ELF-1 (cell line): ENCODE results near the gene USP49.
"Not testable (repeated sequence)": the region's sequence is repeated elsewhere in the genome, so short reads cannot be mapped to it uniquely, and the experiment has no call there.

Experiments
- DNase-seq: peaks from one replicate; pipeline ENCODE4 v3.0.0-alpha.2; 2016; ENCODE audit warnings: low read depth, low spot score

Gene USP49

DNA sequence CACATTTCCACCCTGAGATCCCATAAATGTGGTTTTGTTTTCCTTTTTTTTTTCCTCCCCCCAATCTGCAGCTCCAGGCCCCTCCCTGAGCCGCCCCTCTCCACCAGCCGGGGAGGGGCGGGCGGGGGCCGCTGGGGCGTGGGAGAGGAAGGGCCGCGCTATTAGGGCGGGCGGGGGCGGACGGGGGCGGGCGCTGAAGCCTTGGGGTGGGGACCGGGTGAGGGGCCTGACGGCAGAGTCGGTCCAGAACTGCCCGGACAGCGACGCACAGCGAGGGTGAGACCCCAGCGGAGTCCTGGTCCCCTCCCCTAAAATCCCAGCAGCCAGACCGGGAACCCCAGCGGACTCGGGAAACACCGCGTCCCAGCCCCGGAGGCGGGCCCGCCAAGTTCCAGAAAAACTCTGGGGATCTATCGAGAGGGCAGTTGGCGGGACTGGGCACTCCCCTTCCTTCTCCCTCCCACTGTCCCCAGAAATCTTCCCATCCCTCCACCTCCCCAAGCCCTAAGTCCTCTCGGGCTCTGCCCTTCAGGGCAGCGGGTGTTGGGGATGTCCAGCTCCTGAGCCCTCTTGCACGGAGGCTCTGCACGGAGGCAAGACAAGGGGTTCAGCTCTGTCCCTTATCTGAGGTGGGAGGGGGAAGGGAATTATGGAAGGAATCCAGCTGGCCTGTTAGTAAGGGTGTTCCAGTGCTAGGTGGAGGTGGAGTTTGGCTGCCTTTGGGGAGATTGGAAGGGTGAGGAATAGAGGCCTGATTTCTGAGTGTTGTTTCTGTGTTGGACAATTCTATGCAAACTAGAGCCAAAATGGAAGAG is 114.4 kb downstream of the USP49 start, which contains the start of gene PRICKLE4:
TSS of gene PRICKLE4 (plus strand) at position 232 of the 815 bp plus-strand sequence. CDS start 2,692 bp downstream, outside the sequence.
- no peak for DNase-seq

DNA sequence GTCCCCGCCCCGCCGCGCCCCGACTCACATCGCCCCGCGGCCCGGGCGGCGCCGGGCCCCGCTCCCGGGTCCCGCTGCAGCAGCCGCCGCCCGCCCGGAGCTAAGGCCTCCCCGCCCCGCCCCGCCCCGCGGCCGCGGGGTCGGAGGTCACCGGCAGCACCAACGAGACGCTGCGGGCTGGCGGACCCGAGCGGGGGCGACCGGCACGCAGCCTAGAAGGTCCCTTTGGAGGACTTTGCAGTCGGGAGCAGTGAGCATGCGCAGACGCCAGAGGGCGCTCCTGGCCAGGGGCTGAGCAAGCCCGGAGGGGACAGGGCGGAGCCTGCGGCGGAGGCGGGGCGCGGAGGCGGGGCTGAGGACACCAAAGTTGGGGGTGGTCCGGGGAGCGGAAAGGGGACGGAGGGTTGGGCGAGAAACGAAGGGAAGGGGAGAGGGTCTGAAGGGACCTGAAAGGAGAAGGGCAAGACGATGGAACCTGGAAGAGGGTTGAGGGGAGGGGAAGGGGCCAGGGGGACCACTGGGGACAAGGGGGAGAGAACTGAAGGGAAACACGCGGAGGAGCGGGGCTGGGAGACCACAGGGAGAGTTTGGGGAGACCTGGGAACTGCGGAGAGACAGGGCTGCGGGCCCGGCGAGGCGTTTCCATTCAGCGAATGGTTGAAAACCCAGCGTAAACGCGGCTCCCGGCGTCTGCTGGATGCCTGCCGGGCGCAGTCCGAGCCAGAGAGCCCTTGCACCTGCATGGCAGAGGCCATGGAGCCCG is 115.2 kb downstream of the USP49 start, which contains the start of gene FRS3:
TSS of gene FRS3 (minus strand) at position 113 of the 763 bp plus-strand sequence. CDS start 2,913 bp downstream, outside the sequence.
- DNase-seq: peak; percentile 96

DNA sequence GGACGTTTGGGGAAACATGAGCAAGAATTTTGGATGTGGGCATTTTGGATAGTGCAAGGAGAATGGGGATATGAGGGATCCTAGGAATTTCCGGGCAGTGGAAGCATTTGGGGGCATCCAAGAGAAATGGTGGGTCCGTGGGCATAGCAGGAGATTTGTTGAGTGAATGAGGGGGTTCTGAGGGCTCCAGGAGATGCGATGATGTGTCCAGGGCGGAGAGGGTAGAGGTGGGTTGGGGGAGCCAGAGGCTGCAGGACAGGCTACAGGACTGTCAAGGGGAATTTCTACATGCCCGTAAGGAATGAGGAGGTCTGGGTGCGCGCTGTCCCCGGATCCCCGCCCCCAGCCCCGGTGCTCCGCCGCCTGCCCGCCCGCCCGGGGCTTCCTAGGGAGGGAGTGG is 115.8 kb downstream of the USP49 start:
- no peak for DNase-seq

DNA sequence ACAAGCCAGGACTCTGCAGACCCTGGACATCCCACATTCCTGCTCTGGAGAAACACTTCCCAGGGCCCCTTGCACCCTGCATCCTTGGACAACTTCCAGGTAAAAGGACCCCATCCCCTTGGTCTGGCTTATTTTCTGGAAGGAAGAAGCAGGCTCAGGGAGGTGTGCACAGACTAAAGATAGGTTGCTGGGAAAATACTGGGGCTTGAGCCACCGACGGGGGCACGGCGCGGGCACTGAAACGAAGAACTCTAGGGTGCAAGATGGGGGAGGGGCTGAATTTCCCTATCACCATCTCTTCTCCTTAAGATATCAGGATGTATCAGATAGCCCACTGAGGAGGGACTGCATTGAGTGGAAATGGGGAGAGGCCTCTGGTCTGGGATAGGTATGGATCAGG is 116.3 kb downstream of the USP49 start:
- DNase-seq: no peak

DNA sequence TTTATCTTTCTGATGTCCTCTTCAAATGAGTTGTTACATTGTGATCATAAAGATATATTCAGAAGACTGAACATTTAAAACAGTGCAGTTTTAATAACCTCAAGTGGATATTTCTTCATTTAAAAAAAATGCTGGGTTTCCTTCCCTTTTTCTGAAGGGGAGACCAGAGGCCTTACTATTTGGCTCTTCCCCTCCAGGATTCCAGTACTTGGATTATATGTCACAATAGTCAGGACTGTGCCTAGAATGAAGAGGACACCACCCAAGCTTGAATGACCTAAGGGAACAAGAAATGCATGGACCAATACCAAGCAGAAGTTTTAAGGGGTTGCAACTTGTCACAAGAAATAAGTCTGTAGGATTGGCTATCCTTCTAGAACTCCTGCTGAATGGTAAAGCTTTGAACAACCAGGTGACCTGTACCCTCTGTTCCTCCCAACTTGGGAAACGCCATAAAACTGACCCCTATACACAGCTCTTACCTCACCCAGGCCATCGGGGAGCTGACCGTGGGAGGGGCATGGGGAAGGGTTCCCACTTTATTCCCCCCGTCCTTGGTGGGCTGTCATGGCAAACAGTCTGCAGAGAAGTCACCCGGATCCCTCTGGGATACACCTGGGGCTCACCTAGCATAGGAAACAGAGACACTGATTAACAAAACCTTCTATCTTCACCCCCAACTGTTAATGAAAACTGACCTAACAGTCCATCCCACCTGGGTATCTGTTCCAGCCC is 117.5 kb downstream of the USP49 start:
- no peak for DNase-seq

DNA sequence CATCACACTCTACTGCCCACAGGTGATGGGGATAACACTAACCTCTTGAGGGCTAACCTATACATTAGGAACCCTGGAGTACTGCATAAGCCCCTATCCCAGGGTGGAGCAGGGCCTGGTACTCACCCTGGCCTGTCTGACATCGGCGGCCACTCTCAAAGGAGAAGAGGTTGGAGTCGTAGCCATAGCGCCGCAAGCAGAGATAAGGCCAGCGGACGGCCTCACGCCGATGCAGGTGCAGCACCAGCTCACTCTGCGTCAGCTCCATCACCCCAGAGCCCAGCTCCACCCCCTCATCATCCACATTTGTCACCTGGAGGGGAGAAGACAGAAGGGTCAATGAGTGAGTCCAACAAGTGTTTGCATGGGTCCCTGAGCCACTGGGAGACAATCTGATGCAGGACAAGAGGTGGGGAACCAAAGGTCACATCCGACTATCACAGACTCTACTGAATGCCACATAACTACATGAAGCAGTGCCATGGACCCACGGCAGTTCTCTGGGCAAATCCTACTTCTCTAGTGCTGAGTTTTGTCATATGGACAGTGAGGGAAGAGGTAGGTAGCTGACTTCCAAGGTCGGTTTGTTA is 119.8 kb downstream of the USP49 start:
- DNase-seq: no peak

DNA sequence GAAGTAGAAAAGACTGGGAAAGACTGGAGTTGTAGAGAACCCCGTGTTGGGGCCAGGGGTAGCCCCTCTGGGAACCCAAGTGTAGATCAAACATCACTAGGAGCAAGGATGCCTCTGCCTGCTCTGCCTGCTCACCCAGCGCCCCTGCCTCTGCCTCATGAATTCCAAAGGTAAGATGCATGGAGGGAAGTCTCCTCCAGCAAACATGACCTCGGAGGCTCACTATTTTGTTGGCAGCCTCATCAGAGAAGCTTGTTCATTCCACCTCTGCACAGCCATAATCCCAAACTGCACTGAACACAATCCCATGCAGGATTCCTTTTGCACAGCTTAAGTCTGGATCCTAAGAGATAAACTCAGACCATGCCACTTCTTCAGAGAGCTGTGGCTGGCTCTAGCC is 120.3 kb downstream of the USP49 start:
- no peak for DNase-seq

DNA sequence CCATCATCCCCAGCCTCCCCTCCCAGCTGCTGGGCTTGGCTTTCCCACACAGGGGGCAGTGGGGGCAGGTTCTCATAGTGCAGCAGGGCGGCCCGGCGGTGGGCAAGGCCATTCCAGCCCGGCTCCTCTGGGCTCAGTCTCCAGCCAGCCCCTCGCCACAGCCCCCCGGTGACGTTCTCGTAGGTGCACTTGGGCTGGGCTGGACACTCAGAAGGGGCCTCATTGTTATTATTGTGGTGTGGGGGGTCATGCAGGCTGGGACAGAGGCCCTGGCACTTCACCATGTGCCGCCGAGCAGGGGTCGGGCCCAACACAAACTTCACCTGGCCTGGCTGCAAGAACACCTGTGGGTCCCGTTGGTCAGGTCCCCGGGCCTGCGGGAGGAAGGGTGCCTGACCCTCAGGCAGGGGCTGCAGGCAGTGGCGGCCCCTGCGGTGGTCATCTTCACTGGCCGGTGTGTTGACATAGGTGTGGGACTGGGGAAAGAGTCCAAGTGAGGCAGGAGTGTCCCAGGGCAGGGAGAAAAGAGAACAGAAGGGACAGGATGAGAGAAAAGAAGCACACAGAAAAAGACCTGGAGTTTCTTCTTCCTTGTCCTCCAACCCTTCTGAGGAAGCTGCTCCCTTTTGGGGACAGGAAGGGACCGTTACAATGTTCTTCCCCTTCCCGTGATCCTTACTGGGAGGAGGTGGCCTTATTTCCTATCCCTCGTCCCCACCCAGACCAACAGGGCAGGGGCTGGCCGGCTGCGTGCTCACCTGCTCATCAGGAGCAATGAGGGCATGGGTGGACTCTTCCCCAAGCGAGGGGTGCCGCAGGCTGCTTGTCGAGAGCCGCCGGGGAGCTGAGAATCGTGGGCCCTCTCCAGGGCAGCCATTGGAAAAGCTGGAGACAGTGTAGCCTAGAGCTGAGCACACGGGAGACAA is 123.9 kb downstream of the USP49 start:
- no peak for DNase-seq

DNA sequence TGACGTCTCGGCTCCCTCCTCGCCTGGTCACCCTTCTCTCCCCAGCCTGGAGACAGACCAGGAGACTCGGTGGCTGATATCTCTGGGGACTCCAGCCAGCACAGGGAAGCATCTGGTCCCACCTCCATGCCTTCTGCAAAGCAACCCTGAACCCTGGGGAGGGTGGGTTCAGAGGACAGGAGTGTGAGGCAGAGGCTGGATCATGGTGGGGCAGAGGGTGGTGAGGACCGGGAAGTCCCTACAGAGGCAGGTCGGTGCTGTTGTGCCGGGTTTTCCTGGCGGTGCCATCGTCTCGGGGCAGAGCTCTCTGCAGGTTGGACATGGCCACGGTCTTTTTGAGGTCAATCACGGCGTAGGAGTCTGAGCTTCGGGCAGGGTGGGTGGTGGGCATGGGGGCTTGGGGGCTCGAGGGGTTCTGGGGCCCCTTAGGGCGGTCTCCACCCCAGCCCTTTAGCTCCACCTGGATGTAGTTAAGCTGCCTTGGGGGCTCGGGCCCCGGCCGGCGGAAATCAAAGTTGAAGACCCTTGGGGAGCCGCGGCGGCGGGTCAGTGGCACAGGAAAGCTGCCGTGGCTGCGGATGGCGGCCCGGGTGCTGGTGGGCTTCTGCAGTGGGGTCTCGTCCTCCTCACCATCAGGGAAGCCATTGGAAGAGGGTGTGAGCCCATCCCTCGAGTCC is 124.7 kb downstream of the USP49 start:
- no peak for DNase-seq

DNA sequence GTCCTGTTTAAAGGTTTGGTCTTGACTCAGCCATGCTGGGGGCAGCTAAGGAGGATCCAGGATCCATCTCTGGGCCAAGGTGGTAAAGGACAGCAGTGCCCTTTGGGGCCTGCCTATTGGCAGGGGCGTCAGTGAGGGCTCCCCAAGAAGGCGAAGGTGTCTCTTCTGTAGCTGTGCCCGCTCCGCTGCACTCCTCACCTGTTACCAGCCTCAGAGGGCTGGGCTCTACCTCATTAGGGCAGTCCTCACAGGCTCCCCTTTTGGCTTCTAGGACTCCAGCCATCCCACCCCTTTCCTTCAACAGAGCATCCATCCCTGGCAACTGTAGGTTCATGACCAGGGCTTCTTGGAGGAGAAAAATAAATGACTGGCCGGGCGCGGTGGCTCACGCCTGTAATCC is 125.8 kb downstream of the USP49 start:
- no peak for DNase-seq

DNA sequence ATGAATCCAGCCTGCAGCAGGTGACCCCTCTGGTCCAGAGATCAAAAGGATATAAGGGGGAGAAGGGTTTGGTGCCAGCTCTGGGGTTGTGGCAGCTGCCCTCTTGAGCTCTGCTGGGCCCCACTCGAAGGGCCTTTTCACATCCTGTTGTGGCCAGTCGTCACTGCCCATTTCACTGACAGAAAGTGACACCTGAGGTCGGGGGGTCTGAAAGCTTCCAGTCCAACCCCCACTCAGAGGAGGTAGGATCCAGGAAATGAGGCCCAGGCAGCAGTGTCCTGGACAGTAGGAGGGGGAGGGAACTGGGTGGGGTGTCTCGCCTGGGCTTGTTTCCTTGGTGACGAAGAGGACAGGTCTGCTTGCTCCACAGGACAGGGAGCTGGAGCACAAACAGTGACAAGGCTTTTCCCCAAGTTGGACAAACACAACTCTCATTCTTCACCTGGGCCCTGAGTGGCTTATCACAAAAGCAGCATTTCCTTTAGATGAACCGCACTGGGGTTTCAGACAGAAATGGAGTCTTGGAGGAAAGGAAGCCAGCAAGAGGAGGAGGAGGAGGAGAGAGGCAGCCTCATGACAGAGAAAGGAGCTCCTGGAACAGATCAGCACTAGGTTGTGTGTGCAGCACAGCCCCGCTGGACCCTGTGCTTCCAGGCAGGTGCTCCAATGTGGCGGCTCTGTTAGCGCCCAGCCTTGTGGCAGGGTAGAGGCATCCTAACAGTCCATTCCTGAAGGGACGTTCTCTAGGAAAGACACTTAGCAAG is 126.4 kb downstream of the USP49 start:
- peak; percentile 47 for DNase-seq

DNA sequence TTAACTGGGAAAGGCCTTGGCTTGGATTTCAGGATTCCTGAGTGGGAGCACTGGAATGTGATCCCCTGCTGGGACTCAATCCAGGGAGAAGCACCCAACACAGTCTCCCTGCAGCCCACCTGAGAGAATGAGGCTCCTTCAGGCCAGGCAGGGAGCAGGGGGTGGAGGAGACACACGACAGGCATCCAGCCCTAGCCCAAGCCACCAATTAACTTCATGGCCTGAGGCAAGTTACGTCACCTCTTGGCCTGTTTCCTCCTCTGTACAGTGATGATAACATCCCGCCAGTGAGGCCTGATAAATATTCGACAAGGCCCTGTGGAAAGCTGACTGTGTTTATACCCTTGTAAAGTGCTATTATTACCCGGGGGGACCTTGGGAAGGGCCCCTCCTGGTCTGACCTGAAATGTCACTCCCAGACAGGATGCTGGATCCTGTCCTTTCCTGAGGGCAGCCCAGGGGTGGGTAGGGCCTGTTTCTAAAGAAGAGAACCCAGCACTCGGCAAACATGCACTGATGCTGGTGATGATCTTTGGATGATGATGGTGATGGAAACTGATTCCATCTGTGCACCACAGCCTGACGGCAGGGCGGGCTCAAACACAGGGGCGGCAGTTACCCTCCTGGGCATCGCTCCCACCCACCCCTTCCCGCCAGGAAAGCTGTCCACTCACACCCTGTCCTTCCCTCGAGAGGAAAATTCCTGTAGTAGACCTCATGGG is 127.9 kb downstream of the USP49 start:
- DNase-seq: peak; percentile 97

DNA sequence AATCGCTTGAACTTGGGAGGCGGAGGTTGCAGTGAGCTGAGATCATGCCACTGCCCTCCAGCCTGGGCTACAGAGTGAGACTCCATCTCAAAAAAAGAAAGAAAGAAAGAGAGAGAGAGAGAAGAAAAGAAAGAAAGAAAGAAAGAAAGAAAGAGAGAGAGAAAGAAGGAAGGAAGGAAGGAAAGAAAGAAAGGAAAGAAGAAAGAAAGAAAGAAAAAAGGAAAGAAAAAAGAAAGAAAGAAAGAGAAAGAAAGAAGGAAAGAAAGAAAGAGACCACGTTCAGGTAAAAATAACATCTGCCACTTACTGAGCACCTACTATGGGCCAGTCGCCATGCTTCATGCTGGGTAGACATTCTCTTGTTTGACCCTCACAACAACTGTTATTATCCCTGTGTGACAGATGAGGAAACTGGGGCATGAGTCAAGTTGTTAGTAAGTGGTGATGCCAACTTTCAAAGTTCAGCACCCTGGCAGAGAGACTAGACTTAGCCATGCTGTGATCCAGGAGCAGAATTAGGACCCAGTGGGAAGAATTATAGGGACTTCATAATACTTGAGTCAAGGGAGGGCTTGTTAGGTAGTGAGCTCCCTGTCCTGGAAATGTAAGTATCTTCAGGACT is 129.0 kb downstream of the USP49 start:
- not testable (repeated sequence) for DNase-seq

DNA sequence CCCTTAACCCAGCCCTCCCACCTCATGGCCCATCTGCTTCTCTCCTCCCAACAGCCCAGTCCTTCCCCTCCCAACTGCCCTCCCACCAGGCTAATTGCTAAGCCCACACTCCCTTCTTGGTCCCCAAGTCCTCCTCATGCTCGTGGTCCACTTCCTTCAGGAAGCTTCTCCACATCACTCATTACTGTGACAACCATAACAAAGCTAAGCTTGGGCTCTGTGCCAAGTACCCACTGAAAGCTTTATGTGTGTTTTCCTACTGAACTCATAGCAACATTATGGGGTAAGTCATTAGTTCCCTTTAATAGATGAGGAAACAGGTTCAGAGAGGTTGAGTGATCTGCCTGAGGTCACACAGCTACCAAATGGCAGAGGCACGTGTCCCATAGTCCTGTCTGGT is 131.7 kb downstream of the USP49 start:
- no peak for DNase-seq

DNA sequence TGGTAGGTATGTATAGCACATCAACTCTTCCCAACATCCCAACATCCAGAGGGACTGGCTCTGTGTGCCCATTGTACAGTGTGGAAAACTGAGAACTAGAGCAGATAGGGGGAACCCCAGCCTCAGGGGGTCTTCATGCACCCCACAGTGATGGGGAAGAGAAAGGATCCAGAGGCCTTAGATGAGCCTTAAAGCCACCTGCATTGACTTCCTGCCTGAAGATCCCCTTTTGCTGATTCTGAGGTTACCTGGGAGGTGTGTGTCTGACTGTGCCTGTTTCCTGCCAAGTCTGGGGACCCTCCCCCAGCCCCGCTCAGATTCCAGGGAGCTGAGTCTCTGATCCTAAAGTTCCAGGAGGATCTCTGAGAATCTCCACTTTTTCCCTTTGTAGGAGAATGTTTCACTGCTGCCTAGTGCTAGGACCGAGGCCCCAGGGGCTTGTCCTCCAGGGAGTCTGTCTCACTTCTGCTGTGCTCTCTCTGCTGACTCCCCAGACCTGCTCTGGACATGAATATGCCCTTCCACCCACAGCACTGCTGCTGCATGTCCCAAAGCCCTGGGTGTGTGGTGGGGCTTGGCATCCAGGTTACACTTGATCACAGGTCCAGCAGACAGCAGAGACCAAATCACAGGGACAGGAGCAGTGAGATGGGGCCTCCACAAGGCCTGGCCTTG is 135.1 kb downstream of the USP49 start:
- DNase-seq: no peak

DNA sequence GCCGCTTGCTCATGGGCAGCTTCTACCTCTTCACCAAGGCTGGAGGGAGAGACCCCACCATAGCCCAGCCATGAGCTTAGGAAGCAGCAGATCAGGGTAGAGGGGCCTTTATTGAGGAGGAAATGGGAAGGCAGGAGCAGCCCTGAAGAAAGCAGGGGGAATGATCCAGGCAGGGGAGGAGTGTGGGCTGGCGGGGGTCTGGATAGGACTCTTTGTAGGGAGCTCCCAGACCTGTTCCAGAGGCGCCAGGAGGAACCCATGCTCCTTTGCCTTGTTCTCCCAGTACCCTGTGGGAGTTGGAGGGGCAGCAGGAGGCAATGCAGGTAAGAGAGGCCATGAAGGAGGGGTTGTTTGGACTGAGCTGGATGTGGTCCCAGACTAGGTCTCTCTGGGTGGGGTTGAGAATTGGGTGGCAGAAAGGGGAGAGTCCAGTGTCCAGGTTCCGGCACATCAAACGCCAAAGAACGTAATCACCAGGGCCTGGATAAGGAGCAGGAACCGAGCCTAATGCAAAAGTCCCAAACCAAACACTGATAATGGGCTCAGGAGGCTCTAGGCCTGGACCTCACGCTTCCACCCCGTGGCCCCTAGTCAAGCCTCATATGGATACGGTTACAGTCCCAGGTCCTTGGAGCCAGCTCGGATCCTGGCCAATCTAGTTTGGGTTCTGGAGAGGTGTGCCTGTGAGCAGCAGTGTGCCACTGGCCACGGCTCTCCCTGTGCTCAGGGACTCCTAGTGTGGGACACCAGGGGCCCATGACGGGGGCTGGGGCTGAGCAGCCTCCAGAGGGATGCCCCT is 135.9 kb downstream of the USP49 start:
- no peak for DNase-seq

DNA sequence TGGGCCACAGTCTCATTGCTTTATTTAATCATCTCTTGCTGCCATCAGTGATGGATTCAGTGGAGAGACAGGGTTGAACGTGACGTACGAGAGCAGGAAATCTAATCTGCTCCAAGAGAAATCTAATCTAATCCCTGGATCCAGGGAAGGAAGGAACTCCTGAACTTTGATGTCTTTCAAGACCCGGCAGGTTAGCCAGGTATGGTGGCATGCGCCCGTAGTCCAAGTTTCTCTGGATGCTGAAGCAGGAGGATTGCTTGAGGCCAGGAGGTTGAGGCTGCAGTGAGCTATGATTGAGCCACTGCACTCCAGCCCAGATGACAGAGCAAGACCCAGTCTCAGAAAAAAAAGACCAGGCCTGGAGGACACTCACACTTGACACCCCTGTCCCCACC is 136.5 kb downstream of the USP49 start:
- no peak for DNase-seq
